Inflammatory macrophage (primary cell): Measurements from ENCODE around the gene DAB2.
A peak's percentile ranks its signal among the peaks of the same experiment; 100 is the strongest.
"Not testable (repeated sequence)": the region's sequence is repeated elsewhere in the genome, so short reads cannot be mapped to it uniquely, and the experiment has no call there.

Experiments
- DNase-seq, 2 donors: peaks; one replicate each; pipeline ENCODE4 v3.0.0-alpha.2; 2020 to 2022

The DAB2 gene

GRCh38 chr5:39420482-39421145 lies 4.2 kb downstream of the DAB2 start:
- peak; percentile 73 to 81 for DNase-seq

GRCh38 chr5:39419796-39420195 lies 5.0 kb downstream of the DAB2 start:
- DNase-seq: peak in 1 of 2 donors; percentile 40

DNA sequence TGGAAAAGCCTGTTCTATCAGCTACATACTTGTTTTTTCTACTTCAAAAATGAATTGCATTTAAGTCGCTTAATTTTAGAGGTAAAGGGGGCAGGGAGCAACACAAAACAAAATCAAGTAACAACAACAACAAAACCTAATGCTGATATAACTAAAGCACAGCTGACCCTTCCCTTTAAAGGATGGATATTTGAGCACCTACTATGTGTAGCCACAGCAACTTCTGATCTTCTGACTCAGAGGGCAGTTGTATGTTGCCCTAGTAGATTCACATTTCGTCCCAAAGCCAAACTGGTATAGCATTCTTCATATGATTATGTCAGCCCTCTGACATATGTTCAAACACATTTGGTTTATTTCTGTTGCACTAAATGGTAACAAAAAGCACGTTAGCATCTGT lies 6.8 kb downstream of the DAB2 start:
- no peak for DNase-seq

- DNase-seq: peak in 1 of 2 donors; percentile 2
Observed at GRCh38 chr5:39415201-39415600, 9.6 kb downstream of the DAB2 start.

DNA sequence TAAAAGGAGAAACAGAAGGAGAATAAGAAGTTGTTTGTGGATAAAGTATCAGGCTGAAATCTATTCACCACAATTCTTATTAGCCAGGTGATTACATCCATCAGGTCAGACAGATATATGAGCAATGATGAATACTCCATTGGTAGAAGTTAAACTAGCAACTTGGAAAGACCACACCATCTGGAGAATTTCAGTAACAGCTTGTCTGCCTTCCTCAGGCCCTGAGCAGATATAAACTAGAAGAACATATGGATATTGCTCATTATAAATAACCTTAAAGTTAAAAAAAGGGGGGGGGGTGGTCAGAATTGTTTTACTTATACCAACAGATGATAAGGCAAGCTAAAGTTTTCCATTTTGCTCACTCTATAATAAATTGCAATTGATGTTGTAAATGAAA lies 10.4 kb downstream of the DAB2 start:
- DNase-seq: no peak

- DNase-seq: no peak
Observed at GRCh38 chr5:39413771-39414170, 11.0 kb downstream of the DAB2 start.

DNA sequence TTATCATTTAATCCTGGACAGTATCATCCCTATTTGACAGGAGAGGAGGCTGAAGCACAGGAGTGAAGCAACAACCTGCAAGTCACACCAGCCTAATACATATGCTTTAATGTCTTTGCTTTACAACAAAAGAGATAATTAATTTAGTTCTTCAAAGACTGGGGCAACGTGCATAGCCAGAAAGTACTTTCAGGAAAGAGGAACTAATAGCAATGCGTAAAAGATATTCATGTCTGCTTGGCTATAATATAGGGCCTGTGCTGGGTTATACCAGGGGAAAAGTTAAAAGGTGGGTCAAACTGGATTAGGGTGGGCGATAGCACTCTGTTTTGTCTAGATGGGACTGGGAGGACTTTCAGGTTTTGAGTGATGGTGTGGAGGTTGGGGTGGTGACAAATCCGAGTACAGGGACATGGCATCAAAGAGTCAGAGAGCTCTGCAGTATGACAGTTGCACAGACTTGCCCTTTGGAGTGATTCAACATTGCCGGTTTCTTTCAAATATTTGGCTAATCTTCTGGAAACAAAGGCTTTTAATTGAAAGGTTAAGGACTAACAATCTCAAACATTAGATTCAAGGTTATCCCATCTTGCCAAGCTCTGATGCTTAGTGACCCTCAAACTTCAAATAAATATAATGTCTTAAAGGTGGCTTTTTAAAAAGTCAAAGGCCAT lies 11.9 kb downstream of the DAB2 start:
- DNase-seq: peak in 1 of 2 donors; percentile 33

GRCh38 chr5:39411985-39412384 lies 12.8 kb downstream of the DAB2 start:
- DNase-seq: peak; percentile 38 to 44

DNA sequence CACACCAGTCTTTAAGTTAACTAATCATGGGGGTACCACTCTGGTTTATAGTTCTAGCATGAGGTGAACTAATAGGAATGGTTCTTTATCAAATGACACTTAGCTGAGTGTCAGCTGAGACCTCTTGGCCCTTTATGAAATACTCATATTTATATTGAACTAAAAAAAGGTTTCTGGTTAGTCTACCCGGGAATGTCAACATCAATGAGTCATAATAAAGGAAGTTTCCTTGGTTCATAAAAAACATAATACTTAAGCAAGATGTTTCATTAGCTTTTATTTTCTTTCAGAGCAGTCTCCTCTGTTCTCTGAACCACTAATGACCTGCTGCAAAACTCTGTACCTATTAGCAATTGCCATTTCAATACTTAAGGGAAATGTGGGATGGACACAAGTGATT lies 13.7 kb downstream of the DAB2 start:
- peak; percentile 71 to 86 for DNase-seq

DNA sequence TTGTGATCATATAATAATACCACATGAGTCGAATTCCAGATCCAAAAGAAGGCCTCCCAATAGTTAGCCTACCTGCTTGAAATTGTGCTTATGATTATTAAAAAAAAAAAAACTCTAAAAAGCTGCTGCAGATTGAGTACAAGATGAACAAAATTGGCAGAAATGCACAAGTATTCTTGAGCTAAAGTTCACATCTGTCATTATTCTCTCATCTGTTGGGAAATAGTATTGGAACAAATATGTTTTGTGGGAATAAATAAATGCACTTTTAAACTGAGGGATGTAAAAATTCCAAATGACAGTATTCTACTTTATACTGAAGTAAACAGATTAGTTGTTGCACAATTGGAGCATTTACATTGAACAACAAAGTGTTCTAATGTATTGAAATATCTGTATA lies 15.7 kb downstream of the DAB2 start:
- DNase-seq: no peak

DNA sequence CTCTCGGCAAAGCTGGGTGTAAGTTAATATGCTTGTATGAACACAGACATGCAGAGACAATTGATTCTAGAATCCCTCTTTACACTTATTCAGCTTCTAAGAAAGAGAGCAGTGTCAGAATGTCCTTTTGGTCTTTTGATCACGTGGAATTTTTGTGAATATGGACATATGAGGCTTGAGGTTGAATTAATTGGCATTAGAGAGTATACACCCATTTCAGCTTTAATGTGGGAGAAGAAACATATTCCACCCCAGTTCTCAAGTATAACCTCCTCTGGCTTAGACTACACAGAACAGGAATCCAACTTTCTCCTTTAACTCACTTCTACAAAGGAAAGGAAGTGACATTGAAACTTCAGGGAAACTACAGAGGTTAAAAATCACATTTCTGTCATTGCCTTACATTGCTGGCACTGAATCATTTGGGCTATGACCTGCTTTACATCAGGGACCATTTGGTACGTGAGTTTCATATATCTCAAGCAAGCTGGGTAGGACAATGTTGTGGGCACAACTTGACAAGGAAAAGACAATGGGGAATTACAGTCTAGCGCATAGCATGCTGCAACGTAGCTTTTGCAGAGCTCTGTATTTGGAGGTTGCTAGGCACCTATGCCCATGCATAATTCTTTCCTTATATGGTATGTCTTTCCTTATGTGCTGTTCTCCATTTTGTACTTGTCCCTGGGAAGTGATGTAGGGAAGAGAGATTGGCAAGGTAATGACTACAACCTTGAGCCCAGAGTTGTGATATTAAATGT lies 19.5 kb downstream of the DAB2 start:
- DNase-seq: peak; percentile 36 to 59

DNA sequence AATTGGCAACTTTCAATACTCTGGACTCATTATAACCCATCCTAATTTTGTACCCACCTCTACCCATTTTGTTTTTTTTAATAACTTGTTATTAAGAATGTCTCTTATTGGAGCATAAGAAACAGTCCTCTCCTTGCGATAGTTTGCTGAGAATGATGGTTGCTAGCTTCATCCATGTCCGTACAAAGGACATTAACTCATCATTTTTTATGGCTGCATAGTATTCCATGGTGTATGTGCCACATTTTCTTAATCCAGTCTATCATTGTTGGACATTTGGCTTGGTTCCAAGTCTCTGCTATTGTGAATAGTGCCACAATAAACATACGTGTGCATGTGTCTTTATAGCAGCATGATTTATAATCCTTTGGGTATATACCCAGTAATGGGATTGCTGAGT lies 21.0 kb downstream of the DAB2 start:
- DNase-seq: not testable (repeated sequence)

DNA sequence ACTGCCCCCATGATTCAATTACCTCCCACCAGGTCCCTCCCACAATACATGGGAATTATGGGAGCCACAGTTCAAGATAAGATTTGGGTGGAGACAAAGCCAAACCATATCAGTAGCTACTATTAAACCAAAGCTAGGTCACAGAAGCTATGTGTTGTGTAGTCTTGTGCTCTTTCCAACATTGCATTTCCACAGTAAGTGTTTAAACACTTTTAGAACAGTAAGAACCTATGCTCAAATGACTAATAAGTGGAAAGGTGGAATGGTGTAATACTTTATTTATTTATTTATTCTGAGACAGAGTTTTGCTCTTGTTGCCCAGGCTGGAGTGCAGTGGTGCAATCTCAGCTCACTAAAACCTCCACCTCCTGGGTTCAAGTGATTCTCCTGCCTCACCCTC lies 22.6 kb downstream of the DAB2 start:
- DNase-seq: peak; percentile 26 to 37

GRCh38 chr5:39400713-39401578 lies 23.8 kb downstream of the DAB2 start:
- no peak for DNase-seq

GRCh38 chr5:39399135-39400036 lies 25.4 kb downstream of the DAB2 start:
- peak; percentile 97 to 99 for DNase-seq

- peak in 1 of 2 donors; percentile 40 for DNase-seq
Observed at GRCh38 chr5:39396843-39397242, 27.9 kb downstream of the DAB2 start.

- DNase-seq: no peak
Observed at GRCh38 chr5:39395521-39395920, 29.3 kb downstream of the DAB2 start.

DNA sequence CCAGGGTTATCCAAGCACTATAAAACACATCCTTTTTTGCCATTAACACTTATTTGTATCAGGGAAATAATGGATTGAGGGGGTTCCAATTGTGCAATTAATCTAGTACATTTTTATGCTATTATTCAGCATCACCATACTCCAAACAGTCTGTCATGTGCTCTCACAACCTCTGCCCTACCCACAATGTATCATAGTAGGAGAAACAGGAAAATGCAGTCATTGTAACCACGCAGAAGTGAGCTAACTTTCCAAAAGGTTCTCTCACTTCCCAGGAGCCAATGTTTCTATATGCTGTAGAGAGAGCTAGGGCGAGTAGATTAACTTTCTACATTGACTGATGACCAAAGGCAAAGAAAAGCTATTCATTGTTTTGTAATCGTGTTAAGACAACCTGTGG lies 29.8 kb downstream of the DAB2 start:
- peak; percentile 88 to 91 for DNase-seq

DNA sequence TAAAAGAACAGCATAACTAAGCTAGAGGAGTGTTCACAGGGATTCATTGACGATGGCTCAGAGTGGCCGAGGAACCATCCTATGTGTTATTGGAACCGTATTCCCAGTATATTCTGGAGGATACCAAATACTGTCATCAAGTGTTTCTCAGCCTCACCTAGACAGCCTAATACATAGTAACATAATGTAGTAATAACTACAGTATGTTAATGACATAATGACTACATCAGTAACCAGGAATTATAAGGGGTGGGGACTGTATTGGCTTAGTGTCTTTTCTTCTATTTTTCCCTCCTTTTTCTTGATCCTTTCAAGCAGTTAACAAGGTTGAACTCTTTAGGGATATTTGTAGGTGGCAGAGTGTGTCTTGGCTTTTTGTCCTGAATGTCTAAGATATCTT lies 33.8 kb downstream of the DAB2 start:
- no peak for DNase-seq

GRCh38 chr5:39387293-39387692 lies 37.5 kb downstream of the DAB2 start:
- no peak for DNase-seq

DNA sequence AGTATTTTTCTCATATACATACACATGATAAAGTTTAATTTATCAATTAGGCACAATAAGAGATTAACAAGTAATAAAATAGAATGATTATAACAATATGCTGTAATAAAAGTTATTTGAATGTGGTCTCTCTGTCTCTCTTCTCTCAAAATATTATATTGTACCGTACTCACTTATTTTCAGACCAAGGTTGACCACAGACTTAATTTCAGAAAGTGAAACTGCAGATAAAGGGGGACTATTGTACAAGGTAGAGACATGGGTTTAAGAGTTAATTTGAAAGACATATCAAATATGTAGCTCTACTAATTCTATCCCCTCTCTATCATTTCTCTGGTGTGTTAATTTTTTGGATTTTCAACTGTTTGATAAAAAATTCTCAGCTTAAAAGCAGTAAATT lies 40.5 kb downstream of the DAB2 start:
- DNase-seq: no peak

DNA sequence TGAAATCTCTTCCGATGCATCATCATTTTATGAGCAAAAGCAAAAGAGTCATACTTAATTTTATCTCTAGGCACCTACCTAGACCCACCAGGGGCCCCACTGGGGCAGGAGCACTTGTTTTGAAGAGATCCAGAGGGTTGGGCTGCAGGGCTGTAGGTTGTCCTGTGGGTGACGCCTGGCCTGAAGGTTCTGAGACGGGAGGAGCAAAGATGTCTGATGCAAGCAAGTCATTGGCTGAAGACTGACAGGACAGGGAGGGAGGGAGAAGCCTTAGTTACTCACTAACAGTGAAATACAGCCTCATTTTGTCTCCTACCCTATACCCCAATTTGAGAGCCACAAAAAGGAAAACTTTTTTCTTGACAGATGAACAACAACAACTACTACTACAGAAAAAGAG lies 43.4 kb downstream of the DAB2 start:
- DNase-seq: no peak
